Measurements from ENCODE around the gene ANKDD1A.

Gene ANKDD1A

GRCh38 chr15:64954395-64954794 is 42.7 kb downstream of the ANKDD1A start:
- no peak for ATAC-seq
- DNase-seq (ENCODE audit: low spot score in 2 of 2), result no peak
- H3K4me1 Mint-ChIP-seq, result peaks cover 39% of the 10 kb centered on the region
- H3K4me3 Mint-ChIP-seq, result no peak overlapping the region
- peak overlapping the region; percentile 93 for H3K27ac Mint-ChIP-seq
- no peaks in the 10 kb centered on the region for H3K9me3 Mint-ChIP-seq
- H3K36me3 Mint-ChIP-seq, result peaks cover 60% of the 10 kb centered on the region

- peak overlapping the region; percentile 34 for H3K27ac Mint-ChIP-seq
- no peaks in the 10 kb centered on the region for H3K9me3 Mint-ChIP-seq
- DNase-seq (ENCODE audit: low spot score in 2 of 2), result peak in 1 of 2 donors; percentile 18
- peaks cover 93% of the 10 kb centered on the region for H3K36me3 Mint-ChIP-seq
- H3K4me3 Mint-ChIP-seq, result no peak overlapping the region
- ATAC-seq, result no peak
- peaks cover 9% of the 10 kb centered on the region for H3K4me1 Mint-ChIP-seq
Observed at GRCh38 chr15:64959128-64959527, 47.4 kb downstream of the ANKDD1A start.

- Mint-ChIP-seq H3K4me1 (no peaks in the 10 kb centered on the region), H3K36me3 (peaks cover 100% of the 10 kb centered on the region), H3K27ac (peak overlapping the region; percentile 17)
Observed at GRCh38 chr15:64960153-64960552, 48.5 kb downstream of the ANKDD1A start.

GRCh38 chr15:64961013-64961412 is 49.3 kb downstream of the ANKDD1A start:
- Mint-ChIP-seq H3K27ac (peak overlapping the region; percentile 17), H3K36me3 (peaks cover 100% of the 10 kb centered on the region), H3K9me3 (no peaks in the 10 kb centered on the region), H3K4me1 (no peaks in the 10 kb centered on the region), H3K4me3 (no peak overlapping the region)
- peak in 1 of 2 donors; percentile 7 for DNase-seq (ENCODE audit: low spot score in 2 of 2)
- ATAC-seq, result no peak

More at GRCh38 chr15:64960153-64960552, 48.5 kb downstream of the ANKDD1A start:
- H3K4me3 Mint-ChIP-seq, result no peak overlapping the region
- no peak for ATAC-seq
- DNase-seq (ENCODE audit: low spot score in 2 of 2), result no peak
- no peaks in the 10 kb centered on the region for H3K9me3 Mint-ChIP-seq

- peaks cover 98% of the 10 kb centered on the region for H3K36me3 Mint-ChIP-seq
- H3K4me3 Mint-ChIP-seq, result no peak overlapping the region
- DNase-seq (ENCODE audit: low spot score in 2 of 2), result peak in 1 of 2 donors; percentile 3
- no peaks in the 10 kb centered on the region for H3K9me3 Mint-ChIP-seq
- H3K4me1 Mint-ChIP-seq, result no peaks in the 10 kb centered on the region
- H3K27ac Mint-ChIP-seq, result no peak overlapping the region
- no peak for ATAC-seq
Observed at GRCh38 chr15:64969401-64969800, 57.7 kb downstream of the ANKDD1A start.

- no peak for ATAC-seq
- no peak overlapping the region for H3K4me3 Mint-ChIP-seq
Observed at GRCh38 chr15:64970698-64971097, 59.0 kb downstream of the ANKDD1A start.

GRCh38 chr15:64975390-64975789 is 63.7 kb downstream of the ANKDD1A start:
- Mint-ChIP-seq H3K4me1 (peaks cover 4% of the 10 kb centered on the region), H3K4me3 (no peak overlapping the region), H3K36me3 (peaks cover 100% of the 10 kb centered on the region), H3K9me3 (no peaks in the 10 kb centered on the region), H3K27ac (peak overlapping the region; percentile 56)
- DNase-seq (ENCODE audit: low spot score in 2 of 2) (no peak), ATAC-seq (peak; percentile 68)

More at GRCh38 chr15:64970698-64971097, 59.0 kb downstream of the ANKDD1A start:
- Mint-ChIP-seq H3K36me3 (peaks cover 98% of the 10 kb centered on the region), H3K9me3 (no peaks in the 10 kb centered on the region), H3K27ac (no peak overlapping the region), H3K4me1 (peaks cover 3% of the 10 kb centered on the region)
- peak in 1 of 2 donors; percentile 38 for DNase-seq (ENCODE audit: low spot score in 2 of 2)

GRCh38 chr15:64979252-64979710 is 67.6 kb downstream of the ANKDD1A start:
- Mint-ChIP-seq H3K4me3 (no peak overlapping the region), H3K9me3 (no peaks in the 10 kb centered on the region), H3K27ac (peak overlapping the region; percentile 5), H3K36me3 (peaks cover 95% of the 10 kb centered on the region), H3K4me1 (peaks cover 9% of the 10 kb centered on the region)
- DNase-seq (ENCODE audit: low spot score in 2 of 2) (no peak), ATAC-seq (no peak)

- DNase-seq (ENCODE audit: low spot score in 2 of 2), result no peak
- Mint-ChIP-seq H3K4me1 (peaks cover 18% of the 10 kb centered on the region), H3K4me3 (no peak overlapping the region), H3K9me3 (no peaks in the 10 kb centered on the region), H3K36me3 (peaks cover 74% of the 10 kb centered on the region), H3K27ac (no peak overlapping the region)
- no peak for ATAC-seq
Observed at GRCh38 chr15:64981812-64982431, 70.2 kb downstream of the ANKDD1A start.

- no peak overlapping the region for H3K27ac Mint-ChIP-seq
- H3K4me1 Mint-ChIP-seq, result peaks cover 22% of the 10 kb centered on the region
- H3K9me3 Mint-ChIP-seq, result no peaks in the 10 kb centered on the region
- peaks cover 74% of the 10 kb centered on the region for H3K36me3 Mint-ChIP-seq
- no peak for DNase-seq (ENCODE audit: low spot score in 2 of 2)
- no peak for ATAC-seq
- H3K4me3 Mint-ChIP-seq, result no peak overlapping the region
Observed at GRCh38 chr15:64982472-64982871, 70.8 kb downstream of the ANKDD1A start.

GRCh38 chr15:64985366-64986033 is 73.8 kb downstream of the ANKDD1A start:
- DNase-seq (ENCODE audit: low spot score in 2 of 2) (no peak), ATAC-seq (no peak)
- no peak overlapping the region for H3K4me3 Mint-ChIP-seq
- H3K4me1 Mint-ChIP-seq, result peaks cover 46% of the 10 kb centered on the region
- peaks cover 60% of the 10 kb centered on the region for H3K36me3 Mint-ChIP-seq
- no peaks in the 10 kb centered on the region for H3K9me3 Mint-ChIP-seq
- H3K27ac Mint-ChIP-seq, result peak overlapping the region; percentile 54

GRCh38 chr15:64987136-64987535 is 75.4 kb downstream of the ANKDD1A start:
- no peak overlapping the region for H3K4me3 Mint-ChIP-seq
- no peak for ATAC-seq

GRCh38 chr15:64989416-64990167 is 77.9 kb downstream of the ANKDD1A start, which contains the start of gene SPG21:
Gene SPG21 (minus strand): TSS chr15:64989914. CDS start chr15:64983569, 6,345 bp downstream.
- peak within 1 kb of the TSS; percentile 94 for H3K27ac Mint-ChIP-seq
- peaks cover 28% of the 10 kb centered on the region for H3K36me3 Mint-ChIP-seq
- H3K9me3 Mint-ChIP-seq, result no peaks in the 10 kb centered on the region
- ATAC-seq (peak; percentile 98), DNase-seq (ENCODE audit: low spot score in 2 of 2) (peak; percentile 92 to 97)
- peak within 1 kb of the TSS; percentile 92 for H3K4me3 Mint-ChIP-seq
- peaks cover 48% of the 10 kb centered on the region for H3K4me1 Mint-ChIP-seq

More at GRCh38 chr15:64987136-64987535, 75.4 kb downstream of the ANKDD1A start:
- Mint-ChIP-seq H3K27ac (no peak overlapping the region), H3K9me3 (no peaks in the 10 kb centered on the region), H3K36me3 (peaks cover 47% of the 10 kb centered on the region), H3K4me1 (peaks cover 51% of the 10 kb centered on the region)
- DNase-seq (ENCODE audit: low spot score in 2 of 2), result no peak

GRCh38 chr15:64990168-64990470 is 78.4 kb downstream of the ANKDD1A start:
- ATAC-seq (no peak), DNase-seq (ENCODE audit: low spot score in 2 of 2) (no peak)
- Mint-ChIP-seq H3K4me3 (peak overlapping the region; percentile 92), H3K27ac (peak overlapping the region; percentile 94), H3K36me3 (peaks cover 26% of the 10 kb centered on the region), H3K9me3 (no peaks in the 10 kb centered on the region), H3K4me1 (peaks cover 47% of the 10 kb centered on the region)

- no peak for DNase-seq (ENCODE audit: low spot score in 2 of 2)
- Mint-ChIP-seq H3K4me3 (no peak overlapping the region), H3K4me1 (peaks cover 40% of the 10 kb centered on the region), H3K36me3 (peaks cover 26% of the 10 kb centered on the region), H3K27ac (no peak overlapping the region), H3K9me3 (no peaks in the 10 kb centered on the region)
- ATAC-seq, result no peak
Observed at GRCh38 chr15:64991536-64992135, 79.9 kb downstream of the ANKDD1A start.

All from stimulated activated effector memory CD8-positive, alpha-beta T cell treated with anti-CD3 and anti-CD28 coated beads, Interleukin-12 subunit alpha, Interleukin-12 subunit beta, amount 100 ng/mL, for 72 hours (primary cell).